ENCODE results near the gene URB1.

- TF ChIP-seq POLR2AphosphoS5 (IDR thresholded peaks at IDR 0.05; ENCODE audit: low read depth, low read length): no peak
- no peak for TF ChIP-seq CTCF (IDR thresholded peaks at IDR 0.05)
- TF ChIP-seq, protein P1, sequence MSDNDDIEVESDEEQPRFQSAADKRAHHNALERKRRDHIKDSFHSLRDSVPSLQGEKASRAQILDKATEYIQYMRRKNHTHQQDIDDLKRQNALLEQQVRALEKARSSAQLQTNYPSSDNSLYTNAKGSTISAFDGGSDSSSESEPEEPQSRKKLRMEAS (IDR thresholded peaks at IDR 0.05; ENCODE audit: low read depth): no peak
- no peak for TF ChIP-seq EP300 (IDR thresholded peaks at IDR 0.05; ENCODE audit: borderline replicate concordance in 1 of 2, low read depth in 1 of 2, low read length in 1 of 2)
- TF ChIP-seq EZH2phosphoT487 (IDR thresholded peaks at IDR 0.05; ENCODE audit: borderline replicate concordance, low read depth): no peak
- no peak for TF ChIP-seq RAD21 (IDR thresholded peaks at IDR 0.05; ENCODE audit: low read length)
- TF ChIP-seq FOXJ3 (CRISPR knock-in tag; IDR thresholded peaks at IDR 0.05): no peak
Observed at GRCh38 chr21:32352526-32352925, 40.3 kb downstream of the URB1 start.
